Umbilical cord (tissue), 2 donors: ENCODE data around the gene PRAMEF10. TPM values are rescaled to one million over a fixed set of nuclear protein-coding genes. Genes with fewer than 3 reads are reported as not detected.
"Not testable (repeated sequence)": the region's sequence is repeated elsewhere in the genome, so short reads cannot be mapped to it uniquely, and the experiment has no call there.

Experiments used
- DNase-seq: peaks from one replicate; pipeline ENCODE4 v3.0.0-alpha.2; 2015; ENCODE audit warnings: low spot score
- total RNA-seq: library from RNA; depleted of rRNA; stranded (reverse); fragments of >200 nt; gene quantifications from one replicate; pipeline ENCODE4 v1.2.3, GENCODE V29; 2014; ENCODE audit warnings: low replicate concordance; ENCODE audit not compliant: insufficient read depth

Gene PRAMEF10, protein sequence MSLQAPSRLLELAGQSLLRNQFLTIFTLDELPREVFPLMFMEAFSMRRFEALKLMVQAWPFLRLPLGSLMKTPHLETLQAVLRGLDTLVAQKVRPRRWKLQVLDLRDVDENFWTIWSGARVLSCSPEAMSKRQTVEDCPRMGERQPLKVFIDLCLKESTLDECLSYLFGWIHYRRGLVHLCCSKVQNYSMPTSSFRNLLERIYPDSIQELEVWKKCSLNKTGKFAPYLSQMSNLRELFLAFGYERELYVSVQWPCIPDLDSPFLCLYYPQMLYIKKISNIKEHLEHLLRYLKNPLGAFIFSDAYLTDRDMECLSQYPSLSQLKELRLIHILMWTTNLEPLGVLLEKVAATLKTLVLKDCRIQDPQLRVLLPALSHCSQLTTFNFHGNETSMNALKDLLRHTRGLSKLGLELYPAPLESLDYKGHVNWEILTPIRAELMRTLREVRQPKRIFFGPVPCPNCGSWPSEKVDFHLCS
- total RNA-seq = 0.48 TPM

DNA sequence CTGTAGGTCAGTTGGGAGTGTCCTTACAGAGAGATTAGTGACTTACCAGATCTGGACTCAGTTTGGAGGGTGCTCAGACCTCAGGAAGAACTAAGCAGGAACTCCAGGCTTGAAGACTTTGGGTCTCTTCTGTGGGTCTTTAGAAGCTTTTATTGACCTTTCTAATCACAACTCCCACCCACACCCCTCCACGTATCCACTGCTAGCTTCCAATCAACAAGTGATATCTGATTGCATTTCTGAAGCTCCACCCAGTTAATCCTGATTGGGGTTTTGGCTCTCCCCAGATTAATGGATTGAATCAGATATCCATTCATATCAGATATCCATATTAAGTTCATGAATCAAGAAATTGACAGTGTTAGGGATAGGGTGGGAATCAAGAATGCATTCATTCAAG is at the start of gene PRAMEF10:
PRAMEF10 (minus strand) TSS at position 101 of the 400 bp plus-strand sequence. CDS start 2,423 bp downstream, outside the sequence.
- DNase-seq = not testable (repeated sequence)

DNA sequence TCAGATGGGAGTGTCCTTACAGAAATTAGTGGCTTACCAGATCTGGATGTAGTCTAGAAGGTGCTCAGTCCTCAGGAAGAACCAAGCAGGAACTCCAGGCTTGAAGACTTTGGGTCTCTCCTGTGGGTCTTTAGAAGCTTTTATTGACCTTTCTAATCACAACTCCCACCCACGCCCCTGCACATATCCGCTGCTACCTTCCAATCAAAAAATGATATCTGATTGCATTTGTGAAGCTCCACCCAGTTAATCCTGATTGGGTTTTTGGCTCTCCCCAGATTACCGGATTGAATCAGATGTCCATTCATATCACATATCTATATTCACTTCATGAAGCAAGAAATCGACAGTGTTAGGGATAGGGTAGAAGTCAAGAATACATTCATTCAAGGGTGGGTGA is 49.4 kb upstream of the PRAMEF10 start, which contains the start of gene PRAMEF6:
PRAMEF6 (minus strand) TSS at position 101 of the 400 bp plus-strand sequence. CDS start 5,062 bp downstream, outside the sequence.
- not testable (repeated sequence) for DNase-seq

DNA sequence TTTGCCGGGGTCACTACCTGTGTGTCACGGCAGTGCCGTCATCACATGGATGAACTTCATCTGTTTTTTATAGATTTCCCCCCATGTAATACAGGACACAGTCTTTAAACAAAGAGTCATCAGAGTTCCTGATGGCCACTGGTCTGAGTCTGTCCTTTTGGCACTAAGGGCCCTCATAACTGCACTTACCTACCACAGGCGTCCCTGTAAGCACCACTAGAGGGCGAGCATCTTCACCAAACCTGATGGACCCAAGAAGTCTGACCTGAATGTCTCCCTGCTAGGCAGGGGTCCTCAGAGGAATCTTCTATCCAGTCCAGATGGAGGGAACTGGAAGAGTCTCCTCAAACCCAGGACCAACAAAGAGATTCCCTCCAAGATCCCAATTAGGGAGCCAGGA is 26.3 kb upstream of the PRAMEF10 start:
- not testable (repeated sequence) for DNase-seq

DNA sequence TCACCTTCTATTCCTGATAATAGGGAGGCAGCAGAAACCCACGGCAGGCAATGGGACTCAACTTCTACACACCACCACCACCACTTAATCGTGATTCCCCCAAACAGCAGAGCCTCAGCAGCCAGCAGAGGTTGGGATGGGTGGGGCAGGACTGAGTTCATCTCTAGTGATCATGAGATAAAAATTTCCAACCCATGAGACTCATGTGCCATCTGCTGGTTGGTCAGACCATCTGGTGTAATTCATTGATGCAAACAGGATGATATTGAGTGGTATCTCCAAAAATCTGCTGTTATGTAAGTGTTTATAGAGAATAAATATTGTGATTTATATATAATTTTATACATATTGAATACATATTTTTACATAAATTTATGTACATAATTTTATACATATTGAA is 23.7 kb upstream of the PRAMEF10 start:
- not testable (repeated sequence) for DNase-seq

DNA sequence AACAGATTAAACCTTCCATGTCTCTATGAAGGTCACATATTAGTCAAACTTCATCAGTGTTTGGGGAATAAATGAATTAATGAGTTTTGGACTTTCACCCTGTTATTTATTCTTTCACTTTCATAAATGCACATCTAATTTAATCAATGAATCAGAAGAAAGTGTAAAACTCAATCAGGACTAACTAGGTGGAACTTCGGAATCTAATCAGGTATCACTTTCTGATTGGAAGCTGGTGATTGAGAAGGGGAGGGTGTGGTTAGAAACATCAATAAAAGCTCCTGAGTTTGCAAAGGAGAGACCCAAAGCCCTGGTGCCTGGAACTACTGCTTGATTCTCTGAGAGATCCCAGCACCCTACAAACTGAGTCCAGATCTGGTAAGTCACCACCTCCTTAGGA is 18.2 kb upstream of the PRAMEF10 start, which contains the start of gene PRAMEF7:
PRAMEF7 (plus strand) TSS at position 301 of the 400 bp plus-strand sequence. CDS start 1,083 bp downstream, outside the sequence.
- DNase-seq = not testable (repeated sequence)

DNA sequence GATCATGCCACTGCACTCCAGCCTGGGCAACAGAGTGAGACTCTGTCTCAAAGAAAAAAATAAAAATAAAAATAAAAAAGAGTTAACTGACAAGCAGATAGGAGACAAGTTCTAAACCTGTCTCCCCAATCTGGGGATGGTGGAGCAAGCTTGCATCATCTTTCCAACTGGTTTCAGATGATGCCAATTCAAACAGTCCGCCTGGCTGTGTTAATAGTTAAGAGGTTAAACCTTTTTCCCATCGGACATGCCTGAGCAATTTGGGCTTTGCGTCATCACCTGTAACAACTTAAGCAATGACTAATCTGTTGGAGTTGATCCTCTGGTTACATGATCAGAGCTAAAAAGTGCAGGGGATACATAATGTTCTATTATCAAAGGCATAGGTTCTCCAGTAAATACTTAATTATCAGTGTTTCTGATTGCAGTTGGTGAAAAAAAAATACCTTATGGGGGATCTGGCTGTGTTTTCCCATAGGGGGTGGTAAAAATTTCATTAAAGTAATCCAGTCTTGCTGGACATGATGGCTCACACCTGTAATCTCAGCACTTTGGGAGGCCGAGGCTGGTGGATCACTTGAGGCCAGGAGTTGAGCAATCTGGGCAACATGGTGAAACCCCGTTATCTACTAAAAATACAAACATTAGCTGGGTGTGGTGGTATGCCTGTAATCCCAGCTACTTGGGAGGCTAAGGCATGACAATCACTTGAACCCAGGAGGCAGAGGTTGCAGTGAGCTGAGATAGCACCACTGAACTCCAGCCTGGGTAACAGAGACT is 5.9 kb upstream of the PRAMEF10 start:
- not testable (repeated sequence) for DNase-seq

DNA sequence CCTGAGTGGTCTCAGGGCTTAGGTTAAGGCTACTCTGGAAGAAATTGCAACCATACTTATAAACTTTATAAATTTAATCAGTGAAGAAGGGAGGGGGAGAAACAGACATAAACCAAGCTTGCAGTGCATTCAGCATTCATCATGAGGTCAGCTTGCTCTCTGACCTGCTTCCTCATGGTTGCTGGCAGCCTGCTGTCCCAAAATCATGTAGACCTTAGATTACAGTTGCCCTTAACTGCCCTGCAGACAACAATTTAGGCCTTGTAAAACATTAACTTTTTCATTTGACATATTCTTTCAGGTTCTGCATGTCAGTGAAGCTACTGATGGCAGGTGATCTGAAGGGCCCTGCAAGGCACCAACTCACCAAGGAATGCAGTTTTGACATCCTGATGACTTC is 1.1 kb upstream of the PRAMEF10 start:
- not testable (repeated sequence) for DNase-seq

DNA sequence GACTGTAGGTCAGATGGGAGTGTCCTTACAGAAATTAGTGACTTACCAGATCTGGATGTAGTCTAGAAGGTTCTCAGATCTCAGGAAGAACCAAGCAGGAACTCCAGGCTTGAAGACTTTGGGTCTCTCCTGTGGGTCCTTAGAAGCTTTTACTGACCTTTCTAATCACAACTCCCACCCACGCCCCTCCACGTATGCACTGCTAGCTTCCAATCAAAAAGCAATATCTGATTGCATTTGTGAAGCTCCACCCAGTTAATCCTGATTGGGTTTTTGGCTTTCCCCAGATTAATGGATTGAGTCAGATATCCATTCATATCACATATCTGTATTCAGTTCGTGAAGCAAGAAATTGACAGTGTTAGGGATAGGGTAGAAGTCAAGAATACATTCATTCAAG is 12.0 kb downstream of the PRAMEF10 start, which contains the start of gene PRAMEF4:
PRAMEF4 (minus strand) TSS at position 101 of the 400 bp plus-strand sequence. CDS start 2,807 bp downstream, outside the sequence.
- not testable (repeated sequence) for DNase-seq

DNA sequence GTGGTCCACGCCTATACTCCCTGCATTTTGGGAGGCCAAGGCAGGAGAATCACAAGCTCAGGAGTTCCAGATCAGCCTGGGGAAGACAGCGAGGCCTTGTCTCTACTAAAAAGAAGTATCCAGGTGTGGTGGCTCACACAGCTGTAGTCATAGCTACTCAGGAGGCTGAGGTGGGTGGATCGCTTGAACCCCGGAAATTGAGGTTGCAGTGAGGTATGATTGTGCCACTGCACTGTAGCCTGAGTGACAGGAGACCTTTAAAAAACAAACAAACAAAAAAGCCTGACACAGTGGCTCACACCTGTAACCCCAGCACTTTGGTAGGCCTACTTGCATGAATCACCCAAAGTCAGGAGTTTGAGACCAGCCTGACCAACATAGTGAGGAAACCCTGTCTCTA is 19.6 kb downstream of the PRAMEF10 start:
- not testable (repeated sequence) for DNase-seq

DNA sequence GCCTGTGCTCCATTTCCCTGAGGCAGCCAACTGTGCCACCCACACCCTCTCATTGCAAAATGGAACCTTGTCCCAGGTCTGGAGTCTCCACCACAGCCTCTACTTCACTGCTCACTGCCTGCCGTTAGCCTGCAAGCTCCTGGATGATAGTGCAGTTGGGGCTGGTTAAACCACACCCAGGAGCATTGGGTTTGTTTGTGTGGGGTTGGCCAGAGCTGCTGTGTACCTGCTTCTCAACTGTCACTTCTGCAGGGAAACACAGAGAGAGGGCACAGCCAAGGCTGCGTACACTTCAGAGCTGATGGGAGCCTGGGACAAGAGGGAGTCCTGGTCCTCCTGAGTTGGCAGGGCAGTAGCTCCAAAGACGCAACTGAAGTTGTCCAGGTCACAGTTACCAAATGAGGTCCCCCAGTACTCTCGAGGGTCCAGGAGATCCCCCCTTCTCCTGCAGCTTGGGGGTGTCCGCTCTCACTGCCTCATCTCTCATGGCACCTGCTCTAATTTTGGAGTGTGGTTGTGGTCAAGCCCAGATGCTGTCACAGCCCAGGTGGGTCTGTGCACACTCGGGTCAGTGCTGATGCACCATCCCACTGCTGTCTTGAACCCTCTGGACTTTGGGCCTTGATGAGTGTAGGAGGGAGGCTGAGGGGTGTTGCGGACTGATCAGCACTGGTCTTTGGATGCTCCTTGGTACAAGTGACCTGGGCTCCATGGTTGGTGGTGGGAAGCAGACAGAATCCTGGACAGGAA is 34.8 kb downstream of the PRAMEF10 start:
- not testable (repeated sequence) for DNase-seq

DNA sequence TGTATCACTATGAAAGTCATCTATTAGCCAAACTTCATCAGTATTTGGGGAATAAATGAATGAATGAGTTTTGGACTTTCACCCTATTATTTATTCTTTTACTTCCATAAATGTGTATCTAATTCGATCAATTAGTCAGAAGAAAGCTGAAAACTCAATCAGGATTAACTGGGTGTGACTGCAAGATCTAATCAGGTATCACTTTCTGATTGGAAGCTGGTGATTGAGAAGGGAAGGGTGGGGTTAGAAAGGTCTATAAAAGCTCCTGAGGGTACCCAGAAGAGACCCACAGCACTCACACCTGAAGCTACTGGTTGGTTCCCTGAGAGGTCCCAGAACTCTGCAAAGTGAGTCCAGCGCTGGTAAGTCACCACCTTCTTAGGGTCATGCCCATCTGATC is 41.3 kb downstream of the PRAMEF10 start, which contains the start of gene PRAMEF2:
PRAMEF2 (plus strand) TSS at position 301 of the 400 bp plus-strand sequence. CDS start 1,924 bp downstream, outside the sequence.
- not testable (repeated sequence) for DNase-seq

DNA sequence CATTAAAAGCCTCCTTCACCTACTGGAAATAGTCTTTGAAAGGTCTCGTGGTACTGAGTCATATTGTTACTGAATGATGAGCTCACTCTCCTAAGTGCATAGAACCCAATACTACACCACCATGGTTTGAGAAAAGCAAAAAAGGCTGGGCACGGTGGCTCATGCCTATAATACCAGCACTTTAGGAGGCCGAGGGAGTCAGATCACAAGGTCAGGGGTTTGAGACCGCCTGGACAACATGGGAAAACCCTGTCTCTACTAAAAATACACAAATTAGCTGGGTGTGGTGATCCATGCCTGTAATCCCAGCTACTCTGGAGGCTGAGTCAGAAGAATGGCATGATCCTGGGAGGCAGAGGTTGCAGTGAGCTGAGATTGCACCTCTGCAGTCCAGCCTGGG is 46.3 kb downstream of the PRAMEF10 start:
- no peak for DNase-seq

DNA sequence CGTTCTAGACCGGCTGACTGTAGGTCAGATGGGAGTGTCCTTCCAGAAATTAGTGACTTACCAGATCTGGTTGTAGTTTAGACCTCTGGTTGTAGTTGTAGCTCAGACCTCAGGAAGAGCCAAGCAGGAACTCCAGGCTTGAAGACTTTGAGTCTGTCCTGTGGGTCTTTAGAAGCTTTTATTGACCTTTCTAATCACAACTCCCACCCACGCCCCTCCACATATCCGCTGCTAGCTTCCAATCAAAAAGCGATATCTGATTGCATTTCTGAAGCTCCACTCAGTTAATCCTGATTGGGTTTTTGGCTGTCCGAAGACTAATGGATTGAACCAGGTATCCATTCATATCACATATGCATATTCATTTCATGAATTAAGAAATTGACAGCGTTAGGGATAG is 49.5 kb downstream of the PRAMEF10 start, which contains the start of gene HNRNPCL1:
HNRNPCL1 (minus strand) TSS at position 101 of the 400 bp plus-strand sequence. CDS start 431 bp downstream, outside the sequence.
- DNase-seq = not testable (repeated sequence)

Other genes starting within 250 kb of the PRAMEF10 start
- gene AADACL3, start 182.2 kb downstream of the PRAMEF10 start, total RNA-seq = 5.8 TPM
- not detected for gene CFAP107, start 152.1 kb downstream of the PRAMEF10 start, total RNA-seq
- gene PRAMEF12, start 124.5 kb downstream of the PRAMEF10 start, total RNA-seq = 2.9 TPM
- gene PRAMEF1, start 106.9 kb downstream of the PRAMEF10 start, total RNA-seq = 6.7 TPM
- not detected for gene PRAMEF11, start 66.9 kb downstream of the PRAMEF10 start, total RNA-seq
- 0.72 TPM for gene HNRNPCL1, start 49.5 kb downstream of the PRAMEF10 start, total RNA-seq
- 0.72 TPM for gene PRAMEF2, start 41.2 kb downstream of the PRAMEF10 start, total RNA-seq
- gene PRAMEF4, start 12.1 kb downstream of the PRAMEF10 start, total RNA-seq = 1.2 TPM
- gene PRAMEF7, start 18.3 kb upstream of the PRAMEF10 start, total RNA-seq = not detected
- gene PRAMEF6, start 49.3 kb upstream of the PRAMEF10 start, total RNA-seq = not detected
- not detected for gene PRAMEF27, start 158.3 kb upstream of the PRAMEF10 start, total RNA-seq
- gene HNRNPCL3, start 162.5 kb upstream of the PRAMEF10 start, total RNA-seq = 2.9 TPM
- not detected for gene PRAMEF25, start 172.5 kb upstream of the PRAMEF10 start, total RNA-seq
- gene HNRNPCL2, start 218.6 kb upstream of the PRAMEF10 start, total RNA-seq = 2.2 TPM